Measurements from ENCODE around the gene GTF2H3.
A peak's percentile ranks its signal among the peaks of the same experiment; 100 is the strongest.

GTF2H3 gene

DNA sequence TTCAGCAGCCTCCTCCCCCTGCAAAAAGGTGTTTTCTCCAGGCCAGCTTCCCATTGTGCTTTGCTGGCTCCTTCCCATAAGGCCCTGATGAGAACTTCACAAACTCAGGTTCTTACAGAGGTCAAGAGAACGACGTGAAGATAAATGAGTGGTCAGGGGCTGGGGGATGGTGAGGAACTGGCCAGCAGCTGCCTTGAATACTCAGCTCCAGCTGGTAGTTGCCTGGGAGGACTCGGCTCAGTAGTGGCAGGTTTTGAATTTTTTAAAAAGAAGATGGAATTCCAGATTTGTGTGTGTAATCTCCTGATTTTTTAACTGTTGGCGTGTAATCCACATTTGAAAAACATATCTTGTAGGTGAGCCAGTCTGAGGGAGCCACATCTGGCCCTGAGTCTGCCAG is 25.9 kb upstream of the GTF2H3 start:
- Histone ChIP-seq H3K4me3 (ENCODE audit: low read length) (no peak overlapping the region), H3K36me3 (ENCODE audit: insufficient read depth, low read length) (peaks cover 90% of the 10 kb centered on the region), H3K9ac (ENCODE audit: low read depth, low read length) (no peak overlapping the region), H3K27ac (ENCODE audit: low read depth, low read length) (no peak overlapping the region), H3K27me3 (ENCODE audit: insufficient read depth, low read length) (no peaks in the 10 kb centered on the region), H3K4me1 (ENCODE audit: insufficient read depth, low read length) (no peaks in the 10 kb centered on the region), H3K9me3 (ENCODE audit: insufficient read depth, low read depth, low read length) (no peaks in the 10 kb centered on the region)
- 93% methylated on average over 4 of the region's 4 CpGs for WGBS

DNA sequence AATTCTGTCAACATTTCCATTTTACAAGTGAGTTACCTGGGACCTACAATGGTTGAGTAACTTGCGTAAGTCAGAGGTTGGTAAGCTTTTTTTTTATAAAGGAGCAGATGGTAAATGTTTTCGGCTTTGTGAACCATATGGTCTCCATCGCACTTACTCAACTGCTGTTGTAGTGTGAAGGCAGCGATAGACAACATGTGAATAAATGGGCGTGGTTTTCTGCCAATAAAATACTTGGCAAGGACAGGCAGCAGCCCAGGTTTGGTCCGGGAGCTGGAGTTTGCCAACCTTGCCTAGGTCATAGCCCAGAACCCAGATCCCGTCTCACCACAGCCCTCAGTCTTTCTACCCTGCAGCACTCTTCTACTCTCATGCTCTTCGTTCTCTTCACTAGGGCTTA is 25.4 kb upstream of the GTF2H3 start:
- peaks cover 95% of the 10 kb centered on the region for H3K36me3 ChIP-seq (ENCODE audit: insufficient read depth, low read length)

DNA sequence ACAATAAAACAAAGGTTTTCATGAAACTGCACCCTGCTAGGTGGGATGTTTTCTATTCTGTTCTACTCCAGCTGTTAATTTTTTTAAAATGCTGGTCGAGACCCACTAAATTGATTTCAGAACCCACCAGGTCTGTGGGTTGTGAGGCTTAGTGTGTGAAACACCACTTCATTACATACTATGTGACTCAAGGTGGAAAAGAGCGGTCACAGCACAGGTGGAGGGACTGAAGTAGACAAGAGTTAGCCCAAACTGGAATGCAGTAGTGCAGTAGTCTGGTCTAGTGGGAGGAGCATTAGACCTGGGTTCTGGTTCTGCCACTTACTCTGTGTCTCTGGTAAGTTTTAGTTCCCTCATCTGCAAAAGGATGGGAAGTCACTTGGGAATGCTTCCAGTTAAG is 19.5 kb upstream of the GTF2H3 start:
- no peaks in the 10 kb centered on the region for H3K4me1 ChIP-seq (ENCODE audit: insufficient read depth, low read length)
- no peak overlapping the region for H3K27ac ChIP-seq (ENCODE audit: low read depth, low read length)
- no peaks in the 10 kb centered on the region for H3K27me3 ChIP-seq (ENCODE audit: insufficient read depth, low read length)
- peaks cover 95% of the 10 kb centered on the region for H3K36me3 ChIP-seq (ENCODE audit: insufficient read depth, low read length)
- no peak overlapping the region for H3K4me3 ChIP-seq (ENCODE audit: low read length)
- no peaks in the 10 kb centered on the region for H3K9me3 ChIP-seq (ENCODE audit: insufficient read depth, low read depth, low read length)
- 92% methylated on average over 2 of the region's 2 CpGs for WGBS
- no peak overlapping the region for H3K9ac ChIP-seq (ENCODE audit: low read depth, low read length)

More for the DNA sequence above, 25.4 kb upstream of the GTF2H3 start:
- no peaks in the 10 kb centered on the region for H3K9me3 ChIP-seq (ENCODE audit: insufficient read depth, low read depth, low read length)
- no peaks in the 10 kb centered on the region for H3K27me3 ChIP-seq (ENCODE audit: insufficient read depth, low read length)
- WGBS, result 97% methylated on average over 7 of the region's 8 CpGs
- no peak overlapping the region for H3K4me3 ChIP-seq (ENCODE audit: low read length)
- no peak overlapping the region for H3K9ac ChIP-seq (ENCODE audit: low read depth, low read length)
- H3K27ac ChIP-seq (ENCODE audit: low read depth, low read length), result no peak overlapping the region
- no peaks in the 10 kb centered on the region for H3K4me1 ChIP-seq (ENCODE audit: insufficient read depth, low read length)

DNA sequence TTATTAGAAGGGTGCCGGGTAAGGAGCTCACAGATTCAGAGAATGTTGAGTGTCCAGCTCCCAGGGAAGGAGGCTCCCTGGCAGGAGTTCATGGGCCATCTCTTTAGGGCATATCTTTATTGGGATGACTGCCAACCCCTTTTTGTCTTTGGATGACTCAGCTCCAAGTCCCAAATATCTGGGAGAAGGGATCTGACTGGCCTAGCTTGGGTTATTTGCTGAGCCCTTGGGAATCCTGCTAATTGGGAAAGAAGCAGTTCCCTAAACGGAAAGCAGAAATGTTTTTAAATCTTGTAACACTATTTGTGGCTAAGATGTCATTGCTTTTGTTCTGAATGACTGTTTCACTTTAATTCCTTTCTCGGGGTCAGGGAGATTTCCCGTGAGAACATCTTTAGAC is 19.1 kb upstream of the GTF2H3 start:
- no peak overlapping the region for H3K4me3 ChIP-seq (ENCODE audit: low read length)
- no peaks in the 10 kb centered on the region for H3K4me1 ChIP-seq (ENCODE audit: insufficient read depth, low read length)
- no peaks in the 10 kb centered on the region for H3K9me3 ChIP-seq (ENCODE audit: insufficient read depth, low read depth, low read length)
- H3K27ac ChIP-seq (ENCODE audit: low read depth, low read length), result no peak overlapping the region
- peaks cover 95% of the 10 kb centered on the region for H3K36me3 ChIP-seq (ENCODE audit: insufficient read depth, low read length)
- H3K9ac ChIP-seq (ENCODE audit: low read depth, low read length), result no peak overlapping the region
- no peaks in the 10 kb centered on the region for H3K27me3 ChIP-seq (ENCODE audit: insufficient read depth, low read length)
- WGBS, result 97% methylated on average over 4 of the region's 4 CpGs

DNA sequence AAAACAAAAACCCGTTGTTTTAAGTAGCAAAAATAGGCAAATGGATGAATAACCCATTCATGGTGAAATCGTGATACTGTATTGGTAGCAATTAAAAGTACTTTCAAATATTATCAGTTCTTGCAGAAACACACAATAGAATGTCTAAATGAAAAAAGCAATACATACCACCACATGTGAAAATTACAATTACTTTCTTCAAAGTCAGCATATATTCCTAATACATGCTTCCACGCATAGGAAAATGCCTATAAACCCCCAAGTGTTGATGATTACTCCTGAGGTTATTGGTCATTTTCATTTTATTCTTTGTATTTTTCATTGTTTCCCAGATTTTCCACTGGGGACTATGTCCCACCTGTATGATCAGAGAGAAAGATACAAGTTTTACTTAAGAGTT is 16.5 kb upstream of the GTF2H3 start:
- no peaks in the 10 kb centered on the region for H3K9me3 ChIP-seq (ENCODE audit: insufficient read depth, low read depth, low read length)
- no peak overlapping the region for H3K9ac ChIP-seq (ENCODE audit: low read depth, low read length)
- peaks cover 97% of the 10 kb centered on the region for H3K36me3 ChIP-seq (ENCODE audit: insufficient read depth, low read length)
- H3K4me1 ChIP-seq (ENCODE audit: insufficient read depth, low read length), result no peaks in the 10 kb centered on the region
- H3K4me3 ChIP-seq (ENCODE audit: low read length), result no peak overlapping the region
- 94% methylated on average over 3 of the region's 3 CpGs for WGBS
- H3K27ac ChIP-seq (ENCODE audit: low read depth, low read length), result no peak overlapping the region
- no peaks in the 10 kb centered on the region for H3K27me3 ChIP-seq (ENCODE audit: insufficient read depth, low read length)

DNA sequence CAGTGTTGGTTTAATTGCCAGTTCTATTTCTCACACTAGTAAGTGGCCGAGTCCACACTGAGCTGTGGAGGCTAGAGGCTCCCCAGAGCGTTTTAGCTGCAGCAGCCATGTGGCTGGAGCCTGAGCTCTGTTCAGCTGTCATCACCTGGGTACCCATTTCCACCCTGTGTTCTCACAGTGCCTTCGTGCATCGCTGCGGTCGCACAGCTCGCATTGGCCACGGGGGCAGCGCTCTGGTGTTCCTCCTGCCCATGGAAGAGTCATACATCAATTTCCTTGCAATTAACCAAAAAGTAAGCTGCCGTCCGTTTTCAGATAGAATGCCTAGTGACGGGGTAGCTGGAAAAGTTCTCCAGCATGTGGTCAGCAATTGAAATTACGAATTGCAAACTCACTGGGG is 16.0 kb upstream of the GTF2H3 start:
- H3K36me3 ChIP-seq (ENCODE audit: insufficient read depth, low read length), result peaks cover 97% of the 10 kb centered on the region

DNA sequence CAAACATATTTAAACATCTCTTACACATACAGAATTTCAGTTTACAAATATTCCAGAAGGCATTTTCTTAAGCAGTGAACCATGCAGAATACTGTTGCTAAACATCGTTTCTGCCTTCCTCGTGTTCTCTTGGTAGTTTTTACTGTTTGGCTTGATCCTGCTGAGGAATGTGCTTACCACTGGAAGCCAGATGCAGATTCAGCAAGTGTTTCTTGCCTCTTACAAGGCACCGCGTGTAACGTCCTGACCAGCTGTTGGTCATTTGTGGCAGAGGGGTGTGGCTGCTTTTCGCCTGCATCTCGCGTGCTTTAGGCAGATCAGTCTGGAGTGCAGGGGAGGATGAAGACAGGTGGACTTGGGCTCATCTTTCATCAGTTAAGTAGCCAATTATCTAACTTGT is 12.5 kb upstream of the GTF2H3 start:
- no peaks in the 10 kb centered on the region for H3K4me1 ChIP-seq (ENCODE audit: insufficient read depth, low read length)
- WGBS, result 92% methylated on average over 8 of the region's 8 CpGs
- peaks cover 93% of the 10 kb centered on the region for H3K36me3 ChIP-seq (ENCODE audit: insufficient read depth, low read length)
- H3K27me3 ChIP-seq (ENCODE audit: insufficient read depth, low read length), result no peaks in the 10 kb centered on the region
- no peak overlapping the region for H3K27ac ChIP-seq (ENCODE audit: low read depth, low read length)
- no peaks in the 10 kb centered on the region for H3K9me3 ChIP-seq (ENCODE audit: insufficient read depth, low read depth, low read length)
- H3K4me3 ChIP-seq (ENCODE audit: low read length), result no peak overlapping the region
- H3K9ac ChIP-seq (ENCODE audit: low read depth, low read length), result no peak overlapping the region

More for the DNA sequence above, 16.0 kb upstream of the GTF2H3 start:
- H3K9me3 ChIP-seq (ENCODE audit: insufficient read depth, low read depth, low read length), result no peaks in the 10 kb centered on the region
- H3K4me1 ChIP-seq (ENCODE audit: insufficient read depth, low read length), result no peaks in the 10 kb centered on the region
- no peaks in the 10 kb centered on the region for H3K27me3 ChIP-seq (ENCODE audit: insufficient read depth, low read length)
- no peak overlapping the region for H3K4me3 ChIP-seq (ENCODE audit: low read length)
- no peak overlapping the region for H3K9ac ChIP-seq (ENCODE audit: low read depth, low read length)
- H3K27ac ChIP-seq (ENCODE audit: low read depth, low read length), result no peak overlapping the region
- 96% methylated on average over 13 of the region's 13 CpGs for WGBS

DNA sequence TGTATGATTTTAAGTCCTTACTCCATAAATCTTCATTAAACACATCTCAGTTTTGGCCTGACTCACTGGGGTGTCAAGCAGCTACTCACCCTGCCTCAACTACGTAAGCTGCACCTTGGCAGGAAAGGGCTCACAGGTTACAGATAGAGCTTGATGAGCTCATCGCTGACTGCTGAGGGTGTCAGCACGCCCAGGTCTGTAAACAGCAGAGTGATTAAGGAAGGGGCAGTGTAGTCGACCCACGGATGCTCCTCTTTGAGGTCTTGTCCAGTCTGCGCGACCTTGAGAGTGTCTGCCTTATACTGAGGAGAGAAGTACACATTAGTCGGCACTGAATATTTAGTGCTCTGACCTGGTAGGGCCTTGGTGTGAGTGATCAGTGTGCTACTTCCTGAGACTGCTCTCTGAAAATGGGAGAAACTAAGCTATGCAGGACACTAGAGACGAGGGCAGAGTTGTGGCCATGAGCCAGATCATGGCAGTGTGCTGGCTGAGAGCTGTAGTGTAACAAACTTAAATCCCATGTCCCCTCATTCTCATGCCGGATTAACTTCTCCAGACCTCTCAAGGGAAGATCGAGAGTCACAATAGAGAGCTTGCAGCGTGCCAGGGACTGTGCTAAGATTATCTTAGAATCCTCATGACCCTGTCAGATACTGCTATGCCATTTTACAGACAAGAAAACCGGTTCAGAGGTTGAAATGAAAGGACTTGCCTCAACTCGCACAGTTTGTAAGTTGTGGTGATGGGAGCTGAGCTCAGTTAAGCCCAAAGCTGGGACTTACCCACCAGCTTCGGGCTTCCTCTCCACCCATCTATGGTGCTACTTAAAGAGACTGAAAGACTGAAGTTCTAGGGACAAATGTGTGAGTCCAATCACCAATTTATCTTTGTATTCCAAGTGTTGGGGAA is 11.8 kb upstream of the GTF2H3 start:
- 94% methylated on average over 15 of the region's 15 CpGs for WGBS
- H3K27ac ChIP-seq (ENCODE audit: low read depth, low read length), result no peak overlapping the region
- H3K9ac ChIP-seq (ENCODE audit: low read depth, low read length), result no peak overlapping the region

DNA sequence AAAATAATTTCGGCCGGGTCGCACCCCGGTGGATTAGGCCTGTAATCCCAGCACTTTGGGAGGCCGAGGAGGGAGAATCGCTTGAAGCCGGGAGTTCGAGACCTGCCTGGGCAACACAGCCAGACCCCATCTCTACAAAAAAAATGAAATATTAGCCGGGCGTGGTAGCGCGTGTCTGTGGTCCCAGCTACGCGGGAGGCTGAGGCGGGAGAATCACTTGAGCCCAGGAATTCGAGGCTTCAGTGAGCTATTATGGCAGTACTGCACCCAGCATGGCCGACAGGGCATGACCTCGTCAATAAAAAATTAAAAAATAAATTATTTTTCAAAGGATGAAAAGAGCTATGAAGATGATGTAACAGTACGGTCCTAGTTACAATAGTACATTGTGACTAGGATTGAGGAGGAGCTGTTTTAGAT is 523 bp downstream of the GTF2H3 start:
- H3K4me1 ChIP-seq (ENCODE audit: insufficient read depth, low read length), result no peaks in the 10 kb centered on the region
- no peaks in the 10 kb centered on the region for H3K9me3 ChIP-seq (ENCODE audit: insufficient read depth, low read depth, low read length)
- H3K36me3 ChIP-seq (ENCODE audit: insufficient read depth, low read length), result peaks cover 23% of the 10 kb centered on the region
- peak overlapping the region; percentile 99 for H3K9ac ChIP-seq (ENCODE audit: low read depth, low read length)
- H3K4me3 ChIP-seq (ENCODE audit: low read length), result peak overlapping the region; percentile 99
- H3K27ac ChIP-seq (ENCODE audit: low read depth, low read length), result peak overlapping the region; percentile 82
- WGBS, result 7% methylated on average over 17 of the region's 19 CpGs
- no peaks in the 10 kb centered on the region for H3K27me3 ChIP-seq (ENCODE audit: insufficient read depth, low read length)

More for the DNA sequence above, 11.8 kb upstream of the GTF2H3 start:
- peaks cover 93% of the 10 kb centered on the region for H3K36me3 ChIP-seq (ENCODE audit: insufficient read depth, low read length)
- no peaks in the 10 kb centered on the region for H3K4me1 ChIP-seq (ENCODE audit: insufficient read depth, low read length)
- no peak overlapping the region for H3K4me3 ChIP-seq (ENCODE audit: low read length)
- H3K27me3 ChIP-seq (ENCODE audit: insufficient read depth, low read length), result no peaks in the 10 kb centered on the region
- no peaks in the 10 kb centered on the region for H3K9me3 ChIP-seq (ENCODE audit: insufficient read depth, low read depth, low read length)

DNA sequence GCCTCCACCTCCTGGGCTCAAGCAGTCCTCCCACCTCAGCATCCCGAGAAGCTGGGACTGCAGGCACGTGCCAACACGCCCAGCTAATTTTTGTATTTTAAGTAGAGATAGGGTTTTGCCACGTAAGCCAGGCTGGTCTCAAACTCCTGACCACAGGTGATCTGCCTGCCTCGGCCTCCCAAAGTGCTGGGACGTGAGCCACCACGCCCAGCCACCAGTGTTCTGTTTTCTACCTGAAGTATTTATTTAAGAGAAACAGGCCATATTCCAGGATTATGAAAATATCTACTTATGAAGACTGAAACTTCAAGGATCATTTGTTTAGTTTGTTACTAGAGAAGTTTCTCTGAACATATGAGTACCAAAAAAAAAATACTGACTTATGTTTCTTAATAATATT is 10.3 kb downstream of the GTF2H3 start:
- Histone ChIP-seq H3K36me3 (ENCODE audit: insufficient read depth, low read length) (peaks cover 75% of the 10 kb centered on the region), H3K9me3 (ENCODE audit: insufficient read depth, low read depth, low read length) (no peaks in the 10 kb centered on the region), H3K27ac (ENCODE audit: low read depth, low read length) (no peak overlapping the region), H3K9ac (ENCODE audit: low read depth, low read length) (no peak overlapping the region), H3K4me1 (ENCODE audit: insufficient read depth, low read length) (no peaks in the 10 kb centered on the region), H3K4me3 (ENCODE audit: low read length) (no peak overlapping the region), H3K27me3 (ENCODE audit: insufficient read depth, low read length) (no peaks in the 10 kb centered on the region)
- WGBS, result 94% methylated on average over 7 of the region's 7 CpGs

DNA sequence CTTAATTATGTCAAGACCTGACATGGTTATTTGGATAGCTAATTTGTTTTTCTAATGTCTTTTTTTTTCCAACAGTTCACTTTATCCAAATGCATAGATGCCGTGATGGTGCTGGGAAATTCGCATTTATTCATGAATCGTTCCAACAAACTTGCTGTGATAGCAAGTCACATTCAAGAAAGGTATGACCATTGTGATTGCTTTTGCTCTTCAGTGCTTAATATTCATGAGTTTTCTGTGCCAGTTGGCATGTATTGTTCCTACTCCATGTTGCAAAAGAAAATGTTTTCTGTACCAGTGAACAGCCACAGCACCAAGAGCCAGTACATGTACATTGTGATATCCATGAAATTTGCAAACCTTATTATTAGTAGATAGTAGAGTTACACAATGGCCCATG is 11.8 kb downstream of the GTF2H3 start:
- Histone ChIP-seq H3K27ac (ENCODE audit: low read depth, low read length) (no peak overlapping the region), H3K9me3 (ENCODE audit: insufficient read depth, low read depth, low read length) (no peaks in the 10 kb centered on the region), H3K36me3 (ENCODE audit: insufficient read depth, low read length) (peaks cover 78% of the 10 kb centered on the region), H3K27me3 (ENCODE audit: insufficient read depth, low read length) (no peaks in the 10 kb centered on the region), H3K4me1 (ENCODE audit: insufficient read depth, low read length) (no peaks in the 10 kb centered on the region), H3K9ac (ENCODE audit: low read depth, low read length) (no peak overlapping the region), H3K4me3 (ENCODE audit: low read length) (no peak overlapping the region)
- WGBS, result 98% methylated on average over 3 of the region's 3 CpGs

All from HUES64 (cell line).